GM18507 (cell line): Measurements from ENCODE around the gene RNF224.

Experiments
- DNase-seq: peaks from one replicate; pipeline ENCODE4 v3.0.0; 2011; ENCODE audit warnings: low read depth; ENCODE audit not compliant: insufficient read length; ENCODE audit errors: extremely low spot score
- FAIRE-seq: peaks from 2 replicates; lab custom pipeline; 2011; peaks lifted over from hg19 to GRCh38; lab: Jason Lieb, UNC

Gene RNF224

DNA sequence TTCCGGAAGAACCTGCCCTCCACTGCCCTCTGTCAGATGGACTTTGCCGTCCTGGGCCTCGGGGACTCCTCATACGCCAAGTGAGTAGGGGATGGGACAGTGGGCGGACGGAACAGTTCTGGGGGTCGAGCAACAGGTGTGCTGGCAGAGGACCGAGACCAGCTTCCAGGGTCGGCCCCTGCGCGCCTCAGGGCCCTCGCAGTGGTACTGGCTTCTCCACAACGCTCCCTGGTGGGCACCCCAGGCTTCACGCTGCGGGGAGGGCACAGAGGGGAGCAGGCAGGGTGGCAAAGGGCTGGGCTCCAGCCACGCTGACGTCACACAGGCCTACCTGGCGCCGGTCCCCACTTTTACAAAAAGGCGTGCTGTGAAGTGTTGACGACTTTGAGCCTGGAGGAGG is 14.8 kb upstream of the RNF224 start:
- DNase-seq, result no peak

GRCh38 chr9:137213160-137214060 is 13.9 kb upstream of the RNF224 start:
- no peak for FAIRE-seq
- DNase-seq, result no peak

More for the DNA sequence above, 14.8 kb upstream of the RNF224 start:
- no peak for FAIRE-seq

DNA sequence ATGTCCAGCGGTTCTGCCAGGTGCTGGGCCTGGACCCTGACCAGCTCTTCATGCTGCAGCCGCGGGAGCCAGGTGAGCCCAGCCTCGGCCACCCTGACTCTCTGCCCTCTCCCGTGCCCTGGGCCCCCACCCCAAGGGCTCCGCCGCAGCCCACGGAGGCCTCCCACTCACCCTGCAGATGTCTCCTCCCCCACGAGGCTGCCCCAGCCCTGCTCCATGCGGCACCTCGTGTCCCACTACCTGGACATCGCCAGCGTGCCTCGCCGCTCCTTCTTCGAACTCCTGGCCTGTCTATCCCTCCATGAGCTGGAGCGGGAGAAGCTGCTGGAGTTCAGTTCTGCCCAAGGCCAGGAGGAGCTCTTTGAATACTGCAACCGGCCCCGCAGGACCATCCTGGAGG is 12.7 kb upstream of the RNF224 start:
- FAIRE-seq, result no peak
- no peak for DNase-seq

DNA sequence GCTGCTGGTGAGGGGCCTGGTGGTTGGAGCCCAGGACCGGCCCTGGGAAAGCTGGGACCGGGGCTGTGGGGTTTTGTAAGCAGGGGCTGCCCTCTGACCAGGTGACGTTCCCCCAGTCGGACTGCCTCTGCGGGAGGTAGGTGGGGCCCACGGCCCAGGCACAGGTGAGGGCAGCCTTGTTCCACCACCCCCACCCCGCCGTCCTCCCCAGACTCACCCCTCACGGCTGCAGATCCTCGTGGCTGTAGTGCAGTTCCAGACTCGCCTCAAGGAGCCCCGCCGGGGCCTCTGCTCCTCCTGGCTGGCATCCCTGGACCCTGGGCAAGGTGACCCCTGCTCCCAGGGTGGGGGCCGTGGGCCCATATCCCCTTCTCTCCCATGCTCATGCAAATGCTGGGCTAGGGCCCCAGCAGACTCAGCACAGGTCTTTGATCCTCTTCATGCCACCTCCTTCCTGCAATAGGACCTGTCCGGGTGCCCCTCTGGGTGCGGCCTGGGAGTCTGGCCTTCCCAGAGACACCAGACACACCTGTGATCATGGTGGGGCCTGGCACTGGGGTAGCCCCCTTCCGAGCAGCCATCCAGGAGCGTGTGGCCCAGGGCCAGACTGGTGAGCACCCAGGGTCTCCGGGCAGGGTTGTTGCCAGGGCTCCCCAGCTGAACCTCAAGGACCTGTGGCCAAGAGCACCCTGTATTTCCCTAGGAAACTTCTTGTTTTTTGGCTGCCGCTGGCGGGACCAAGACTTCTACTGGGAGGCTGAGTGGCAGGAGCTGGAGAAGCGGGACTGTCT is 11.9 kb upstream of the RNF224 start:
- DNase-seq (no peak), FAIRE-seq (no peak)

DNA sequence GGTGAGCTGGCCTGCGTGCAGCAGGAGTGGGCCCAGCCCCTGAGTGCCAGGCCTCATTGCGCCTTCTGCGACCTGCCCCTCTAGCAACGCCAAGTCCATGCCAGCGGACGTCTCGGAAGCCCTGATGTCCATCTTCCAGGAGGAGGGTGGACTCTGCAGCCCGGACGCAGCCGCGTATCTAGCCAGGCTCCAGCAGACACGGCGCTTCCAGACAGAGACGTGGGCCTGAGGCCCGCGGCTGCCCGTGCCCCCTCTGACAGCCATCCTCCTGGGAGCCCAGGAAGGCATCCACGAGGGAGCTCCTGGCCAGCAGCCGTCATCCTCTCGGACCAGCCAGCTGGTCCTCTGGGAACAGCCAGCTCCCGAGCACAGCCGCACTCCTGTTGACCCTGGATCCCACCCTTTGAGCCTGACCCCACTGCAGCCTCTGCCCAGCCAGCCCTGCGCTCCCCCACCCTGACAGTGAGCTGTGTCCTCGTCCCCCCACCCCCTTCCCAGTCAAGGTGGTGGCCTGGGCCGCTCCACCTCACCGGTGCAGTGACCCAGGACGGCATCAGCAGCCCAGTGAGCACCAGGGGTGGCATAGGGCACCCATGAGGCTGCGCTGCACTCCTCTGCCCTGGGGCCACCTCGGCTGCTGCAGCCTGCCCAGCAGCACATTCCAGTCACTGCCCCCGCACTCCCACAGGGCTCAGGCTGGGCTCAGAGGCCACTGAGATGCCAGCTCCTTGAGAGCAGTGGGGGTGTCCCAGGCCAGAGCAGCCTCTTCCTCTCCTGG is 10.9 kb upstream of the RNF224 start:
- FAIRE-seq (no peak), DNase-seq (no peak)

DNA sequence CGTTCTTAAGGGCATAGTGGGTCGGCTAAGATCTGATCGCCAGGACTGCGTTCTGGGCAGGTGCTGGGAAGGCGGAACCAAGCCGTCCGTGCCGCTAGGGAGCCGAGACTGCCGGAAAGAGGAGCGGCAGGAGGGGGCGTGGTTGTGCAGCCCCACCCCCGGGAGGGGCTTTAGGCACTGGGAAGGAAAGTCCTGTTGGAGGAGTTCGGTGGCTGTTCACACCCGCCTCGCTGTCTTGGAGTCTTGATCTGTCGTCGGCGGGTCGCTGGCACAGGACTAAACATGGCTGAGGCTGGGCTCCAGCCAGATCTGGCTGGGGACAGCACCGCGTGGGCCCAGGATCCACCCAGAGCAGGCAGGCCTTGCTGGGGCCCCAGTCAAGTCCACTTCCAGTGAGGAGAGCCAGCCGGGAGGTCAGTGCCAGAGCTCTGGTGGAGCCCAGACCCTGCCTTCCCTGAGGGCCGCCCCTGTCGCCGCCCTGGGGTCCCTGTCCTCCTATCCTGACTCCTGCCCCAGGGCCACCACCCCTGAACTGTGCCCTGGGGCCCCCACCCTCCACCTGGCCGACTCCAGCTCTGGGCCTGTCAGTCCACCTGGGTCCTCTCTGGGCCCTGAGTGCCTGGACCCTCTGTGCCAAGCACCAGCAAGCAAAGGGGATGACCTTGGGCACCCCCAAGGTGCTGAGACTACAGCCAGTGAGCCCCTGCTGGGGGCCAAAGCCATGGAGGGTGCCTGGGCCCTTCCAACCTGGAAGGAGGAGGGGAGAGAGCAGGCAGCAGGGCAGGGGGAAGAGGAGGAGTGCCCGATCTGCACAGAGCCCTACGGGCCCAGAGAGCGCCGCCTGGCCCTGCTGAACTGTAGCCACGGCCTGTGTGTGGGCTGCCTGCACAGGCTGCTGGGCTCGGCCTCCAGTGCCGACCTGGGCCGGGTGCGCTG is 9.8 kb upstream of the RNF224 start:
- no peak for DNase-seq

GRCh38 chr9:137218212-137218753 is 9.0 kb upstream of the RNF224 start:
- FAIRE-seq, result no peak
- DNase-seq, result no peak

More for the DNA sequence above, 9.8 kb upstream of the RNF224 start:
- no peak for FAIRE-seq

- FAIRE-seq (no peak), DNase-seq (no peak)
These were observed 8.5 kb upstream of the RNF224 start for GRCh38 chr9:137218754-137219271.

GRCh38 chr9:137219757-137220316 is 7.5 kb upstream of the RNF224 start:
- DNase-seq (no peak), FAIRE-seq (no peak)

- no peak for FAIRE-seq
- no peak for DNase-seq
These were observed 6.8 kb upstream of the RNF224 start for GRCh38 chr9:137220317-137221094.

DNA sequence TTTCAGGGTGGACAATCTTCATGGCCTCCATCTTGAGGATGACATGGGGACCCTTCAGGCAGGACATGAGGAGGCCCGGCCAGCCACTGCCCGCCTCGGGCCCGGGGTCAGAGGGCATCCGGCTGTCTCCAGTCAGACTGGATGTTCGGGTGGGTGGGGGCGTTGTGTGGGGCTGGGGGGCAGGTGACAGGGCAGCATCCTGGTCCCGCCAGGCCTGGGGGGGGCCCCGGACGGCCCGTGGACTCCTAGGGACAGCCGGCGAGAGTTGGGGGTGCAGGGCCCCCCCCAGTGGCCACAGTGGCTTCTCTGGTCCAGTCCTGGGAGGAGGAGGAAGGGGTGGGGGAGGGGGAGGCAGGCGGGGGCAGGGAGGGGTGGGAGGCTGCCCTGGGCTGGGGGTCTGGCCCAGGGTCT is 6.2 kb upstream of the RNF224 start:
- no peak for DNase-seq
- FAIRE-seq, result no peak

GRCh38 chr9:137221506-137222111 is 5.7 kb upstream of the RNF224 start:
- DNase-seq (no peak), FAIRE-seq (no peak)

- FAIRE-seq (no peak), DNase-seq (no peak)
These were observed 4.9 kb upstream of the RNF224 start, which contains the start of gene RNF208 for GRCh38 chr9:137222190-137223077. TSS of gene RNF208 (minus strand) at chr9:137222240. CDS start at chr9:137221212, 1,028 bp downstream.

GRCh38 chr9:137223078-137223970 is 4.0 kb upstream of the RNF224 start:
- DNase-seq (peak; percentile 94), FAIRE-seq (peak; percentile 99)
